ENCODE data around the gene GNPDA2.
A peak's percentile ranks its signal among the peaks of the same experiment; 100 is the strongest.
"Not testable (repeated sequence)": the region's sequence is repeated elsewhere in the genome, so short reads cannot be mapped to it uniquely, and the experiment has no call there.

Gene GNPDA2

DNA sequence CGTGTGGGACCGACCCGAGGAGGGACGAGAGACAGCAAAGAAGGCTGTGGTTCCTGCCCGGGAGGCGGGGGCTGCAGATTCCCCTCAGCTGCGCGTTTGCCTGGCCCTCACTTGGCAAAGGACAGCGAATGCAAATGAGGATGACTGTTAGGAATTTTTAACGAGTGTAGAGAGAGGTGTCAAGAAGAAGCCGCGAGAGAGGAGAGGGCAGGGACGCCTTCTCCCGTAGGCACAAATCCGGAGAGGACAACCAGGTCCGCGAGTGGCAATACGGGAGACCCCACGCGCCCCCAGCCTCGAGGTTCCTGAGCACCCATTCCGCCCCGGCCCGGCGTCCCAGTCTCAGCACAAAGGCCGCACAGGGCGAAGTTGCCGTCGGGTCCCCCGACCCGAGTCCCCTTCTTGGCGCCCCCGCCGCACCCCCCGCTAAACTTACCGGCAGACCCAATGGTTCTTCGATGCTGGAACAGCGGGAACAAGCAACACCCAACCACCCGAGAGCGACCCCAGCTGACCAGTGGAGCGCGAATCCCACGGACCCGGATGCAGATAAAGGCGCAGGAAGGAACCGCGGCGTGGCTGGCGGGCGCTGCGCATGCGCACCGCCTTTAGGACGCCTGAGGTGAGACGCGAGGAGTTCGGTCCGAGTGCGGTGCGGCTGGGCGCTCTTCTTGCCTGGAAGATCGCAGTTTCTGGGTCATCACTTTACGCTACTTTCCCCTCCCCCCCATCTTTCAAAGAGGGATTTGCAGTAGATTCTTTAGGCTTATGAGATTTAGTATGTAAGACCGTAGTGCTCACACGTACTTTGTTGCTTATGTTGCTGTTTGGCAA lies at the start of gene GNPDA2:
Gene GNPDA2, minus strand, starts transcription at position 519 of the 834 bp plus-strand sequence. CDS start 4,349 bp downstream, outside the sequence.
- peaks cover 43% of the 10 kb centered on the region for H3K4me1 Mint-ChIP-seq
- no peaks in the 10 kb centered on the region for H3K36me3 Mint-ChIP-seq (ENCODE audit: low read depth)
- DNase-seq = peak; percentile 82
- peak within 1 kb of the TSS; percentile 90 for H3K27ac Mint-ChIP-seq
- H3K4me3 Mint-ChIP-seq = peak within 1 kb of the TSS; percentile 91
- ATAC-seq = peak; percentile 92
- no peaks in the 10 kb centered on the region for H3K9me3 Mint-ChIP-seq
- H3K27me3 Mint-ChIP-seq = no peaks in the 10 kb centered on the region

DNA sequence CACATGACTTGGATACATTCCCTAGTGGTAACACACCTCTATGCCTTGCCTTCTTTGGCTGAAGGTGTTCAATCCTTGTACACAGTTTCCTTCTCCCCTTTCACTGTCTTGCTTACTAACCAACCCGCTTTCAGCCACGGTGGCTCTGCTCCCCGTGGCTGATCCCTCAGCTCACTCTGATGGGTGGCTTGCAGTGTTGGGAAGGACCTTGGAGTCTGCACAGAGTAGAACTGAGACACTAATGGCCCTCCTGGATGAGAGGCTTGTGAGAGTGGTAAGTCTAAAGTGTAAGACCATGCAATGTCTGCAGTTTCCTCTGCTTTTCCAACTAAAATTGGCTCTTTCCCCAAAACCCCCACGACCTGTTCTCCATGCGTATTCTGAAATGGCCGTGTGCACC lies 46.0 kb upstream of the GNPDA2 start:
- no peak for DNase-seq
- Mint-ChIP-seq H3K4me1 (no peaks in the 10 kb centered on the region), H3K27ac (no peak overlapping the region), H3K9me3 (peaks cover 5% of the 10 kb centered on the region), H3K27me3 (peaks cover 8% of the 10 kb centered on the region), H3K36me3 (ENCODE audit: low read depth) (no peaks in the 10 kb centered on the region), H3K4me3 (no peak overlapping the region)
- no peak for ATAC-seq

DNA sequence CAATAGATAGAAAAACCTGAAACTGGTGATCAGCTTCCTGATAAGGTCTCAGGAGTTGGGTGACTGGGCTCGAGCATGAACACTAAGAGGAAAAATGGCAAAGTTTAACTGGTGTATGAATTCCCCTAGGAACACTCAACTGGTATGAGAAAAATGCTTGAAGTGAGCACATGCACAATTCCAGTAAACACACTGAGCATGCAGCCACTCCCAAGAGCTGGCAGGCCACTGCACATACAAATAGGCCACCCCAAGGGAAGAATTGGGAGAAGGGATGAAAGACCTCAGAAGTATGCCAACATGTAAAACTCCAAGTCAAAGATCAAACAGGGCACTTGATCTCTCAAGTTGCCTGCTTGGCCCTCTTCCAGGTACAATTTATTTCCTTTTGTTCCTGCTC lies 45.4 kb upstream of the GNPDA2 start:
- Mint-ChIP-seq H3K4me3 (no peak overlapping the region), H3K27ac (no peak overlapping the region), H3K27me3 (peaks cover 8% of the 10 kb centered on the region), H3K9me3 (peaks cover 5% of the 10 kb centered on the region), H3K4me1 (no peaks in the 10 kb centered on the region), H3K36me3 (ENCODE audit: low read depth) (no peaks in the 10 kb centered on the region)
- no peak for DNase-seq
- ATAC-seq = no peak

DNA sequence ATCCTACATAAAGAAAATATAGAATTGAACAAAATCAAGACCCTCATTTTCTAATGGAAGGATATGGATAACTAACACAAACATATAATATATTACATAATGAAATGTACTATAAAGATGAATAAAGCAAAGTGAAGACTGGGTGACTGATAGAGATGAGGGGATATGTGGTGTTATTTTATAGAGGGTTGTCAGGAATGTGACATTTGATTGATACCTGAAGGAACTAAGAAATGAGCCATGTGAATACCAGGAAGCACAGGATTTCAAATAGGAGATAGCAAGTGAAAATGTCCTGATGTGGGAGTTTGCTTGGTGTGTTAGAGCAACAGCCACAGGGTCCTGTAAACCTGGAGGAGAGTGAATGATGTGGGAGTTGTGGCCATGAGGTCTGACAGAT lies 40.1 kb upstream of the GNPDA2 start:
- no peak for ATAC-seq
- H3K4me1 Mint-ChIP-seq = no peaks in the 10 kb centered on the region
- no peak overlapping the region for H3K27ac Mint-ChIP-seq
- H3K9me3 Mint-ChIP-seq = no peaks in the 10 kb centered on the region
- DNase-seq = no peak
- no peak overlapping the region for H3K4me3 Mint-ChIP-seq
- peaks cover 5% of the 10 kb centered on the region for H3K27me3 Mint-ChIP-seq
- no peaks in the 10 kb centered on the region for H3K36me3 Mint-ChIP-seq (ENCODE audit: low read depth)

DNA sequence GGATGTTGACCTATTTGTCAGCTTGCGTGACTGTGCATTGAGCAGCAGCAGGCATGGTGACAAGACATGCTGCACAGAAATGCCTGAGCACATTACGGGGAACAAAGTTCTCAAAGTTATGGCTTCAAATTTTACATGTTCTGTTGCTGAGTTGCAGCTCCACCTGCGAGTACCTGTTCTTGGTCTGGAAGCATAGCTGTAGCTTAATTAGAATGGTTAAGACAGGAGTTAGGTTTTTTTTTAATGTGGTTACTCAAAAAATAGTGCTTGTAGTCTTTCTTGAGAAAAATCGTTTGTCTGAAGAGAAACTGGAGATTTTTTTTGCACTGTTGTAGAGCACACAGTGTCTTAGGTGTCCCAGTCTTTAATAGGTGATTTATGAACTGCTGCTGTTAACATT lies 38.8 kb upstream of the GNPDA2 start:
- ATAC-seq = no peak
- no peak overlapping the region for H3K27ac Mint-ChIP-seq
- H3K4me1 Mint-ChIP-seq = no peaks in the 10 kb centered on the region
- peaks cover 7% of the 10 kb centered on the region for H3K27me3 Mint-ChIP-seq
- no peak for DNase-seq
- no peaks in the 10 kb centered on the region for H3K36me3 Mint-ChIP-seq (ENCODE audit: low read depth)
- H3K4me3 Mint-ChIP-seq = no peak overlapping the region
- no peaks in the 10 kb centered on the region for H3K9me3 Mint-ChIP-seq

DNA sequence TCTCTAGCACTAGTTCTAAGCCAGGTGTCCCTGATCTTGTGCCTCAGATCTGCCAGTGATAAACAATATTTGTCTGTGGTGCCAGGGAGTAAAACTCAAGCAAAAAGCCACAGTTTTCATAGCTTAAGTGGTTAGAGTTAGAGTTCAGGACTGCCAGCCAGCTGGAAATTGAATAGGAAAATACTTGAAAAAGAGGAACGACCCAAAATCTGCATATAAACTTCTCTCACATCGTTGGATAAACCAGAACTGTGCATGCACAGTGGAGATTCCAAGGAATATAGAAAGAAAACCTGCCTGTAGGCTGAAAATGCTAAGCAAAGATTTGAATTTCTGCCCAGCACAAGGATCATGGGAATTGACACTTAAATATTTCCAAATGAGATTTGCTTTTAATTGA lies 35.0 kb upstream of the GNPDA2 start:
- DNase-seq (no peak), ATAC-seq (no peak)
- Mint-ChIP-seq H3K4me1 (no peaks in the 10 kb centered on the region), H3K9me3 (no peaks in the 10 kb centered on the region), H3K36me3 (ENCODE audit: low read depth) (no peaks in the 10 kb centered on the region), H3K27me3 (peaks cover 2% of the 10 kb centered on the region), H3K4me3 (no peak overlapping the region), H3K27ac (no peak overlapping the region)

DNA sequence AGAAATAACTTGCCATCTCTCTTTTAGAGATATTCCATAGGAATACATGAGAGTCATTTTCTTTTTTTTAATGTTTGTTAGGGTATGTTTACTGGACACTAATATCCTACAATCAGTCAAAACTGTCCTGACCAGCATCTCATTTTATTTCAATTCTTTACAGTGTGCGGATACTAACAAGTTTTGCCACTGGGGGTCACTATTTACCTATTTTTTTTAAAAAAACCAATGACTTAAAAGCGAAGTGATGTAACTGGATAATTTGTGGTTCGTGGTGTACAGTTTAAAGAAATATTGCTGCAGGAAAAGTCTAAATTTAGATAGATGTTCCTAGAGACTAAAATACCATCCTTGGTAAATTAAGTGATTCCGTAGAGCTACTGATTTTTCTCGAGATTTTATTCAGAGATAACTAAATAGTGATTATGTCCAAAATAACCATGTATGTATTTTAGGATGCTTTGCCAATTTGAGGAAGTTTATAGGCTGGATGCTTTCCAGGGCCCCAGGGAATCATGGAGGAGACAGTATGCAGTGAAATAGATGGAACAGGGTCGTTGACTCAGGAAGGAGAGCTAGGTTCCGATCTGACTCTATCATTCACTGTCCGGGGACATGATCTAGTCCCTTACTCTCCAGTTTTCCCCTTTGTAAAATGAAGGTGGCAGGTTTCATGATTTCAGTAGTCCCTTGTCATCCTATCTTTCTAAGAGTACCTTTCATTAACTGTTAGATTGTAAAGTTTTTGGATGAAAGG lies 34.0 kb upstream of the GNPDA2 start:
- no peak for DNase-seq
- H3K36me3 Mint-ChIP-seq (ENCODE audit: low read depth) = no peaks in the 10 kb centered on the region
- peaks cover 2% of the 10 kb centered on the region for H3K27me3 Mint-ChIP-seq
- H3K4me1 Mint-ChIP-seq = no peaks in the 10 kb centered on the region
- no peaks in the 10 kb centered on the region for H3K9me3 Mint-ChIP-seq
- H3K4me3 Mint-ChIP-seq = no peak overlapping the region
- no peak for ATAC-seq
- no peak overlapping the region for H3K27ac Mint-ChIP-seq

DNA sequence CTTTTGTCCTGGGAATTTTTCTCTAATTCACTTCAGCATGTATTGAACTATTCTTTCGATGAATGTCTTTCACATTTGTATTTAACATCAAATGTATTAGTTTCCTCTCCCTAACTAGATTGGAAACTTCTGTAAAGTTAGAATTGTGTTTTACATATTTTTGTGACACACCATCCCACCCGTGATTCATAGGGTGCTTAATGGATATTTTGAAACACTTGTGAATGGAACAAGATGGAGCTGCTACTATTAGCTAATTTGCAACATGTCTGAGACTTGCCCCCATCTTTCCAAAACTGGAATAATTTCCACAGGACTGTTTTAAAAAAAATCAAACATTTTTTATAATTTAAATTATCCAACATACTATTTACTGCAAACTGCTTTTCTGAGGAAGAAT lies 30.2 kb upstream of the GNPDA2 start:
- Mint-ChIP-seq H3K36me3 (ENCODE audit: low read depth) (no peaks in the 10 kb centered on the region), H3K4me1 (no peaks in the 10 kb centered on the region), H3K4me3 (no peak overlapping the region), H3K27me3 (peaks cover 2% of the 10 kb centered on the region), H3K9me3 (no peaks in the 10 kb centered on the region), H3K27ac (no peak overlapping the region)
- no peak for DNase-seq
- ATAC-seq = no peak

DNA sequence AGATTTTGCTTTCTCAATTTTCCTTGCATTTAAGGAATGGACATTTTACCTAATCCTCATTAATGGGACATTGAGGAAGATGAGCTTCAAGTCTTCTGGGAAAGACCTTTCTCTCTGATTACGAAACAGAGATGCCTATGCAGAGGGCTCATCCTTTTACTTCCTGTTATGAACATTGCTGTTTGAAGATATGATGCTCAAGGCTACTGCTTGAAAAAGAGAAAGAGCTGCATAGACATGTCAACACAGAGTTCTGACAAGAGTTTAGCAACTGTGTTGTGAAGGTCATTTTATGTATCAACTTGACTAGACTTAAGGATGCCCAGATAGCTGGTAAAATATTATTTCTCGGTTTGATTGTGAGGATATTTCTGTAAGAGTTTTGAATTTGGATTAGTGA lies 13.8 kb upstream of the GNPDA2 start:
- Mint-ChIP-seq H3K9me3 (no peaks in the 10 kb centered on the region), H3K27ac (no peak overlapping the region), H3K4me1 (peaks cover 2% of the 10 kb centered on the region), H3K27me3 (peaks cover 13% of the 10 kb centered on the region), H3K4me3 (no peak overlapping the region), H3K36me3 (ENCODE audit: low read depth) (no peaks in the 10 kb centered on the region)
- ATAC-seq (no peak), DNase-seq (no peak)

DNA sequence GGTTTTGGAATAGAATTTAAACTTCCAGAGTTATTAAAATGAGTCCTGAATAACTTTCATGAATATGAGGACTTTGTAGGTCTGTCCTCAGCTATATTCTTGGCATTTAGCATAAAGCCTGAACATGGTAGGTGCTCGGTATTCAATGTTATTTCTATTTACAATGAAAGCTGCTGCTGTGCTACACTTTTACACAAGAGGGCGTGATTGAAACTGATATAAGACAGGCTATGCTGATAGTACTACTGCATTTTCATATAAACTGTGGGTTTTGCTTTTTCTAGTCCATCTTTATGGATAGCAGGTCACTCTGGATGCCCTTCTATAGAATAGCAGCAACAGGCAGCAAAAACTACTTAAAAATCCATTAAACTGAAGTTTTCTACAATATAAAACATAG lies 12.3 kb upstream of the GNPDA2 start:
- Mint-ChIP-seq H3K27ac (no peak overlapping the region), H3K4me1 (peaks cover 2% of the 10 kb centered on the region), H3K27me3 (peaks cover 15% of the 10 kb centered on the region), H3K9me3 (no peaks in the 10 kb centered on the region), H3K4me3 (no peak overlapping the region), H3K36me3 (ENCODE audit: low read depth) (no peaks in the 10 kb centered on the region)
- no peak for ATAC-seq
- no peak for DNase-seq

DNA sequence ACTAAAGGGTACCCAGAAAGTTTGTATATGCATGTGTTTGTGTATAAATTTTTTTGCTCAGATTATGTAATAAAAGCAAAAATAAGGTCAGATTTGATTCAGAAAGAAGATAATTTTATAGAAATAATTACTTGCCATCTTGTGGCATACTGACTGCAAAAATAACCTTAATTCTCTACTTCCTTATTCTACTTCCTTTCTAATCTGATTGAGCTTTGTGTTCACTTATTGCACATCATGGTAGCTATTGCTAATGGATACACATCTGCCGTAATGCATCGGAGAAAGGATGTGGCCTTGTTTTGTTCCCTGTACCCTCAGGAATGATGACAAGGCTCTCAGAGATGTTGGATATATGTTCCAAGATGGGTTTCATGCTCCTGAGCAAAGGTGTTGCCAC lies 10.5 kb upstream of the GNPDA2 start:
- Mint-ChIP-seq H3K4me3 (no peak overlapping the region), H3K4me1 (peaks cover 2% of the 10 kb centered on the region), H3K27me3 (peaks cover 18% of the 10 kb centered on the region), H3K27ac (no peak overlapping the region), H3K9me3 (no peaks in the 10 kb centered on the region), H3K36me3 (ENCODE audit: low read depth) (no peaks in the 10 kb centered on the region)
- ATAC-seq (no peak), DNase-seq (no peak)

DNA sequence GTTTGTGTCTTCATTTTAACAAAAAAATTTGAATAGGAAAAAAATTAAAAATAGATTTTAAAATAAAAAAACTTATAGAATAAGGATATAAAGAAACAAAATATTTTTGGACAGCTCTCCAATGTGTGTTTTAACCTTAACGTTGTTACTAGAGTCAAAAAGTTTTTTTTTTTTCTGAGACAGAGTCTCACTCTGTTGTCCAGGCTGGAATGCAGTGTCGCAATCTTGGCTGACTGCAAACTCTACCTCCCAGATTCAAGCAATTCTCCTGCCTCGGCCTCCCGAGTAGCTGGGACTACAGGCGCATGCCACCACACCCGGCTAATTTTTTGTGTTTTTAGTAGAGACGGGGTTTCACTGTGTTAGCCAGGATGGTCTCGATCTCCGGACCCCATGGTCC lies 2.3 kb upstream of the GNPDA2 start:
- H3K4me1 Mint-ChIP-seq = peaks cover 32% of the 10 kb centered on the region
- H3K9me3 Mint-ChIP-seq, H3K4me3 Mint-ChIP-seq: not testable (repeated sequence)

DNA sequence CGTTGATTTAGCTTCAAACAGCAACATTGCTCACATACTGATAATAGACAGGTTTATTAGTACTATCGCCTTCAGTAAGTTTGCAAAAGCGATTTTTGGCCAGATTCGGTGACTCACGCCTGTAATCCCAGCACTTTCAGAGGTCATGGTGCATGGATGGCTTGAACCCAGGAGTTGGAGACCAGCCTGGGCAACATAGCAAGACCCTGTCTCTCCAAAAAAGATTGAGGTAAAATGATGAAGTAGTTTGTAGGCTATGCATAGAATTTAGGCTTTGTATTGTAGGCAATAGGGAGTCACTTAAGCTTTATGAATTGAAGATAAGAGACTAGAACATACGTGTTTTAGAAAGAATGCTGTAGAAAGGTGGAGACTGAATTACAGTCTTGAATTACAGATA lies 1.1 kb upstream of the GNPDA2 start:
- peaks cover 40% of the 10 kb centered on the region for H3K4me1 Mint-ChIP-seq
- DNase-seq = no peak
- H3K27ac Mint-ChIP-seq = no peak overlapping the region

More for the DNA sequence above, 2.3 kb upstream of the GNPDA2 start:
- not testable (repeated sequence) for H3K36me3 Mint-ChIP-seq (ENCODE audit: low read depth); H3K27me3 Mint-ChIP-seq; ATAC-seq; DNase-seq; H3K27ac Mint-ChIP-seq

DNA sequence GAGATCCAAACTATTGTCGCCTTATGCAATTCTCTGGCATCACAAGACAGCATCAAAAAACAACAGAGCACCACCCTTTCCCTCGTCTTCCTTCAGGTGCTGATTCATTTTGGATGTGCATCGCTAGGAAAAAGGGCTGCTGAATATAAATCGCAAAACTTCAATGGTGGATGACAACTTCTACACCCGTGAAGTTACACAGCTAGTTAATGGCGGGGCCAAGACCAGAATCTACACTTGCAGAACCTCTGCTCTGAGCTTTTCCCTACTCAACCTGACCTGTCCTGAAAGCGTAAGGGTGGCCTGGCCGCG lies 674 bp downstream of the GNPDA2 start:
- ATAC-seq (no peak), DNase-seq (no peak)
- Mint-ChIP-seq H3K36me3 (ENCODE audit: low read depth) (peaks cover 2% of the 10 kb centered on the region), H3K27me3 (no peaks in the 10 kb centered on the region), H3K4me3 (peak overlapping the region; percentile 91), H3K4me1 (peaks cover 47% of the 10 kb centered on the region), H3K9me3 (no peaks in the 10 kb centered on the region), H3K27ac (peak overlapping the region; percentile 90)

More for the DNA sequence above, 1.1 kb upstream of the GNPDA2 start:
- Mint-ChIP-seq H3K36me3 (ENCODE audit: low read depth) (no peaks in the 10 kb centered on the region), H3K27me3 (no peaks in the 10 kb centered on the region), H3K4me3 (peak overlapping the region; percentile 91), H3K9me3 (no peaks in the 10 kb centered on the region)
- ATAC-seq = no peak

DNA sequence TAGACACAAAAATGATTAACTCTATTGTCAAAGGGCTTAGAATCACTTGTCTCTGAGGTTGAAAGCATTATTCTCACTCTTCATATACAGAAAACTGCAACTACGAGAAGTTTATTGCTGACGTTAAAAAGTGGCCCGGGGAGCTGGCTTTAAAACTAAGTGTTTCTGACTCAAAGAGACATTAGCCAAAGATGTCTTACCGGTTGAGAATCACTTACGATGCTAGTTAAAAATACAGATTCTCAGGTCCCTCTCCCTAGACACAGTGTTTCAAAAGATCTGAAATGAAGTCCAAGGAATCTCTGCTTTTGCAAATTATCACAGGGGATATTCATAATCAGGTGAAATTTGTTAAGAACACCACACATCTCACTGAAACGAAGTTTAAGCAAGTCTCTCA lies 1.2 kb downstream of the GNPDA2 start:
- H3K4me1 Mint-ChIP-seq = peaks cover 51% of the 10 kb centered on the region
- peak overlapping the region; percentile 90 for H3K27ac Mint-ChIP-seq
- DNase-seq = no peak
- peaks cover 7% of the 10 kb centered on the region for H3K36me3 Mint-ChIP-seq (ENCODE audit: low read depth)
- no peak for ATAC-seq
- no peaks in the 10 kb centered on the region for H3K27me3 Mint-ChIP-seq
- no peaks in the 10 kb centered on the region for H3K9me3 Mint-ChIP-seq
- H3K4me3 Mint-ChIP-seq = peak overlapping the region; percentile 91
